Right ventricle myocardium superior (tissue), 1 donor: ENCODE results near the gene STK16. TPM values are rescaled to one million over a fixed set of nuclear protein-coding genes. Genes with fewer than 3 reads are reported as not detected.
A peak's percentile ranks its signal among the peaks of the same experiment; 100 is the strongest.
"Not testable (repeated sequence)": the region's sequence is repeated elsewhere in the genome, so short reads cannot be mapped to it uniquely, and the experiment has no call there.

Experiments
- ATAC-seq: fragments of 200-7000 bp; cut with Tn5 transposase; one replicate; pipeline ENCODE4 v1.9.1; 2020; ENCODE audit warnings: mild to moderate bottlenecking; ENCODE audit not compliant: poor library complexity
- DNase-seq: peaks from one replicate; pipeline ENCODE4 v3.0.0-alpha.2; 2020
- intact Hi-C: fragments of 100-400 bp; cut with DNase I; formaldehyde crosslinking; loops from one replicate; pipeline ENCODE4 v1.11.2; 2022
- long read RNA-seq: library from polyadenylated mRNA; unstranded; transcript quantifications from one replicate; pipeline ENCODE4 v2.0.0, GENCODE V29; 2021
- total RNA-seq: library from RNA; stranded (reverse); fragmentation: NEBNext Ultra II Directional; extraction: Animal tissue kit (Norgen Biotek cat#: 25700); gene quantifications from one replicate; pipeline ENCODE4 v1.2.1, GENCODE V29; 2021
- donor health status: DM: no; HTN: yes; CAD: no; lungs with severe emphysema.

Gene STK16, protein sequence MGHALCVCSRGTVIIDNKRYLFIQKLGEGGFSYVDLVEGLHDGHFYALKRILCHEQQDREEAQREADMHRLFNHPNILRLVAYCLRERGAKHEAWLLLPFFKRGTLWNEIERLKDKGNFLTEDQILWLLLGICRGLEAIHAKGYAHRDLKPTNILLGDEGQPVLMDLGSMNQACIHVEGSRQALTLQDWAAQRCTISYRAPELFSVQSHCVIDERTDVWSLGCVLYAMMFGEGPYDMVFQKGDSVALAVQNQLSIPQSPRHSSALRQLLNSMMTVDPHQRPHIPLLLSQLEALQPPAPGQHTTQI
- 16.7 TPM for total RNA-seq
- long read RNA-seq, partial matches to known transcripts: 1 of 4 reads
- long read RNA-seq, other reads (novel, unspliced or antisense): 0 of 4 reads

DNA sequence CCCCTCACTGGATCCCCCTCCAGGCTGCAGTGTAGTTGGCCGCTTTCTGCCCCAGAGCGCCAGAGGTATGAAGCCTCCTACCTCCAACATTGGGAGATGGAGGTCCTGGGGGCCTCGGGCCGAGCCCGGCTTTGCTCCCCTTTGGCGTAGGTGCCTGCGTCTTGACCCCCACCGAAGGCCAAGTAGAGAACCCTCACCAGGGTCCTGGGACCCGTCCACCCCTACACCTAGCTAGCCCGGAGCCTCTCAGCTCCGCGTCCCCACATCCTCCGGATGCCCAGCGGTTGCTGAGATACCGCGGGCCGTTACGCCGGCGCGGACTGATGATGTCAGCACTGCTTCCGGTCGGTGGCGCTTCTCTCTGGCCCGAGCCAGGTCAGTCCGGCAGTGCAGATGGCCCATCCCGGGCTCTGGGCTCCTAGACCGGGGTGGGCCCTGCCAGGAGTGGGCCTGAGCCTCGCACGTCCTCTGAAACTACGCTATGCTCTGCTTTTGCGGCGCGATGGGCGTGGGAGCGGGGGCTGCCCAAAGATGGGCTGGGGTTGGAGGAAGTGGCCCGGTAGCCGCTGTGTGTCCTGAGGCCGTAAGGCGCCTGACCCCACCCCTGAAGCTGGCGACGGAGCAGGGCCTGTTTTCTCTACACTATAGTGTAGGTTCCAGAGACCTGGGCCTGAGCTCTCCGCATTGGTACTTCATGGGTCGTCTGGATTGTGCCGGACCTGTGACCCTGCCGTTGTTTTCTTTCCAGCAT lies at the start of gene STK16, which contains the start of gene GLB1L:
STK16 (plus strand) TSS at position 332 of the 751 bp plus-strand sequence. CDS start 521 bp downstream, outside the sequence.
GLB1L (minus strand) TSS at position 297 of the 751 bp plus-strand sequence. CDS start 1,871 bp downstream, outside the sequence.
- peak; percentile 97 for DNase-seq
- intact Hi-C loops: no loop called here
- peak; percentile 95 for ATAC-seq

DNA sequence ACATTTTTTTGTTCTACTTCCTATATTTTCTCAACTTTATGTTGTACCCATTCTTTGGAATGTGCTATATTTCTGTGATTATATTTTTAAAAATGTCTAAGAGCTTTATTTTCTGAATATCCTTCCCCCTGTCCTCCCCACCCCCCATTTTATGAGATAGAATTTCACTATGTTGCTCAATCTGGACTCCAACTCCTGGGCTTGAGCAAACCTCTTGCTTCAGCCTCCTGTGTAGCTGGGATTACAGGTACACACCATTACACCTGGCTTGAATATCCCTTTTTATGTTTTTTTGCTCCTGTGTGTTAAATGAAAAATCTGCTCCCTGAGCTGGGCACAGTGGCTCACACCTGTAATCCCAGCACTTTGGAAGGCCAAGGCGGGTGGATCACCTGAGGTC lies 47.9 kb upstream of the STK16 start:
- intact Hi-C loops: no loop called here
- DNase-seq (no peak), ATAC-seq (no peak)

DNA sequence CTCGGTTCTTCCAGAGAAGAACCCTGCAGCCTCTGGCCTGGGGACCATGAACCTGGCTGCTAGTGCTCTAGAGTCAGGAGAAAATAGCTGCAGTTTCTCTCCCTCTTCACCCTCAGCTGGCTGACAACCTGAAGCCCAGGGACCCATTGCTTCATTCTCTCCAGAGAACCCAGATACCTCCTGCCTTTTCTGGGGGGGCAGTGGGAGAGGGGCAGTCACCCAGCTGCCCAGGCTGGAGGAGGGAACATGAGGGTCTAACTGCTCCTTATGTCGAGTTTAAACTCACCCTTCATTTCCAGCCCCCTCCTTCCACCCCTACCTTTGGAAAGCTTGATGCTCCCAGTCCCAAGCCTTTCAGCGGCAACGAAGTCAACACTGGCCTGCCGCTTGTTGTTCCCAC lies 46.3 kb upstream of the STK16 start:
- no peak for DNase-seq
- intact Hi-C loops: no loop called here

DNA sequence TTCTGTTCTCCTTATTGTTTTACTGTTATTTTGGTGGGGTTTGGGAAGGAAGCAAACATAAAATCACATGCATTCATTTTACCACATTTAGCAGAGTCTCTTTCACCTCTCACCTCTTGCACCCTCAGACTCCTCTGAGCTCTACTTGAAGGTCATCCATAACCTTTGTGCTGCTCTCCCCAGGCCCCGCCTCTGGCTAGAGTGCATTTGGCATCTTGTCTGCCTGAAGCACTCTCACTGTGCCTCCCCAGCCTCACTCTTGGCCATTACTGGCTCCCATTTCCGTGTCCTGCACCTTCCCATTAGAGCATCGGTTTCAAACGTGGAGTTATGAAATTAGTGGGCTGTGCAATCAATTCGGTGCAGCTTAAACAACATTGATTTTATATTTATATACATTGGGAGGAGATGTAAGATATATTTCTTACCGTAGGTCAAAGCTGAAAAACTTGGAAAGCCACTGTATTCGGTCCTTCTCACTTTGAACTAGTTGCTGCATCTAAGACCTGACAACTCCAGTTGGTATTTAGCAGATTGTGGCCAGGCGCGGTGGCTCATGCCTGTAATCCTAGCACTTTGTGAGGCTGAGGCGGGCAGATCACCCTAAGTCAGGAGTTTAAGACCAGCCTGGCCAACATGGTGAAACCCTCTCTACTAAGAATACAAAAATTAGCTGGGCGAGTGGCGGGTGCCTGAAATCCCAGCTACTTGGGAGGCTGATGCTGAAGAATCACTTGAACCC lies 45.6 kb upstream of the STK16 start:
- ATAC-seq: no peak
- intact Hi-C loops: no loop called here
- DNase-seq: no peak

More for the DNA sequence above, 46.3 kb upstream of the STK16 start:
- ATAC-seq: no peak

DNA sequence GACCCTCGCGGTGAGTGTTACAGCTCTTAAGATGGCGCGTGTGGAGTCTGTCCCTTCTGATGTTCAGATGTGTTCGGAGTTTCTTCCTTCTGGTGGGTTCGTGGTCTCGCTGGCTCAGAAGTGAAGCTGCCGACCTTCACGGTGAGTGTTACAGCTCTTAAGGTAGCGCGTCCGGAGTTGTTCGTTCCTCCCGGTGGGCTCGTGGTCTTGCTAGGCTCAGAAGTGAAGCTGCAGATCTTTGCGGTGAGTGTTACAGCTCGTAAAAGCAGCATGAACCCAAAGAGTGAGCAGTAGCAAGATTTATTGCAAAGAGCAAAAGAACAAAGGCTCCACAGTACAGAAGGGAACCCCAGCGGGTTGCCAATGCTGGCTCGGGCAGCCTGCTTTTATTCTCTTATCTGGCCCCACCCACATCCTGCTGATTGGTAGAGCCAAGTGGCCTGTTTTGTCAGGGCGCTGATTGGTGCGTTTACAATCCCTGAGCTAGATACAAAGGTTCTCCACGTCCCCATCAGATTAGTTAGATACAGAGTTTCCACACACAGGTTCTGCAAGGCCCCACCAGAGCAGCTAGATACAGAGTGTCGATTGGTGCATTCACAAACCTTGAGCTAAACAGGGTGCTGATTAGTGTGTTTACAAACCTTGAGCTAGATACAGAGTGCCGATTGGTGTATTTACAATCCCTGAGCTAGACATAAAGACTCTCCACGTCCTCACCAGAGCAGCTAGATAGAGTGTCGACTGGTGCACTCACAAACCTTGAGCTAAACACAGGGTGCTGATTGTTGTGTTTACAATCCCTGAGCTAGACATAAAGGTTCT lies 44.6 kb upstream of the STK16 start:
- intact Hi-C loops, ATAC-seq, DNase-seq: not testable (repeated sequence)

DNA sequence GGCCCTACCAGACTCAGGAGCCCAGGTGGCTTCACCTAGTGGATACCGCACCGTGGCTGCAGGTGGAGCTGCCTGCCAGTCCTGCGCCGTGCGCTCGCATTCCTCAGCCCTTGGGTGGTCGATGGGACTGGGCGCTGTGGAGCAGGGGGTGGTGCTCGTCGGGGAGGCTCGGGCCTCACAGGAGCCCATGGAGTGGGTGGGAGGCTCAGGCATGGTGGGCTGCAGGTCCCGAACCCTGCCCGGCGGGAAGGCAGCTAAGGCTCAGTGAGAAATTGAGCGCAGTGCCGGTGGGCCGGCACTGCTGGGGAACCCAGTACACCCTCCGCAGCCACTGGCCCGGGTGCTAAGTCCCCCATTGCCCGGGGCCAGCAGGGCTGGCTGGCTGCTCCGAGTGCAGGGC lies 43.9 kb upstream of the STK16 start:
- DNase-seq, intact Hi-C loops: not testable (repeated sequence)

DNA sequence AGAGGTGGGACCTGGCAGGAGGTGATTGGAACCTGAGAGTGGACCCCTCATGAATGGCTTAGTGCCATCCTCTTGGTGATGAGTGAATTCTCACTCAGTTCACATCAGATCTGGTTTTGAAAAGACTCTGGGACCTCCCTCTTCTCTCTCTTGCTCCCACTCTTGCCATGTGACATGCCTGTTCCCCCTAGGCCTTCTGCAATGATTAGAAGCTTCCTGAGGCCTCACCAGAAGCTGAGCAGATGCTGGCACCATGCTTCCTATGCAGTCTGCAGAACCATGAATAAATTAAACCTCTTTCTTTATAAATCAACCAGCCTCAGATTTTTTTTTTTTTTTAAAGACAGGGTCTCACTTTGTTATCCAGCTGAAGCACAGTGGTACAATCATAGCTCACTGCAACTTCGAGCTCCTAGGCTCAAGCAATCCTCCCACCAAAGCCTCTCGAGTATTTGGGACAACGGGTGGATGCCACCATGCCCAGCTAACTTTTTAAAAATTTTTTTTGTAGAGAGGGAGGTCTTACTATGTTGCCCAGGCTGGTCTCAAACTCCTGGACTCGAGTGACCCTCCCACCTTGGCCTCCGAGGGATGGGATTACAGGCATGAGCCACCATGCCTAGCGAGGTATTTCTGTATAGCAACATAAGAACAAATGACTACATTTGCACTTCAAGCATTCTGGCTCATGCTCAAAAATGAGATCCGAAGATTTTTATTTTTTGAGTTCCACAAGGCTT lies 40.7 kb upstream of the STK16 start:
- ATAC-seq: no peak
- intact Hi-C loops: no loop called here
- no peak for DNase-seq

More for the DNA sequence above, 43.9 kb upstream of the STK16 start:
- not testable (repeated sequence) for ATAC-seq

DNA sequence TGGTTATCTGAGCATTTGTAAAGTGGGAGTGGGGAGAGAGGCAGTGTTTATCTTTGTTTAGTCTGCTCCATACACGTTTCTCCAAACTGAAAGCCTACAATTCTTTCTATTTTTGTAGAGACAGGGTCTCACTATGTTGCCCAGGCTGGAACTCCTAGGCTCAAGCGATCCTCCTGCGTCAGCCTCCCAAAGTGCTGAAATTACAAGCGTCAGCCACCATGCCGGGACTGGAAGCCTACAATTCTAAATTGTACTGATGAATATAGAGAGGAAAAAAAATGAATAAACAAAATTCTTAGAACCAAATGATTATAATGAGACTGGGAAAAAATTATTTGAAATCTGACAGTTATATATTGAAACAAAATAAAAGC lies 40.1 kb upstream of the STK16 start:
- intact Hi-C loops: no loop called here
- no peak for ATAC-seq

DNA sequence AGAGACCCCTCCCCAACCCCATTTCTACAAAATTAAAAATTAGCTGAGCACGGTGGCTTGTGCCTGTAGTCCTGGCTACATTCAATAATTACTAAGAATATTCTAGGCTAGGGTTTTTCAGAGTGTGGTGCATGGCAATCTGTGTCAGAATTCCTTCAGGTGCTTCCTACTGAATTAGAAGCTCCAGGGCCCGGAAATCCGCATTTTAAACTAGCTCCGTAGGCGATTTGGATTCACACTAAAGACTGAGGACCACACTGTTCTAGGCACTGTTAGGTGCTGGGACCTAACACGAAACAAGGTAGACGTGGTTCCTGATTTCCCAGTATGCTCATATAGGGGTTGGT lies 39.3 kb upstream of the STK16 start:
- DNase-seq (no peak), ATAC-seq (no peak)
- intact Hi-C loops: no loop called here

More for the DNA sequence above, 40.1 kb upstream of the STK16 start:
- DNase-seq: no peak

DNA sequence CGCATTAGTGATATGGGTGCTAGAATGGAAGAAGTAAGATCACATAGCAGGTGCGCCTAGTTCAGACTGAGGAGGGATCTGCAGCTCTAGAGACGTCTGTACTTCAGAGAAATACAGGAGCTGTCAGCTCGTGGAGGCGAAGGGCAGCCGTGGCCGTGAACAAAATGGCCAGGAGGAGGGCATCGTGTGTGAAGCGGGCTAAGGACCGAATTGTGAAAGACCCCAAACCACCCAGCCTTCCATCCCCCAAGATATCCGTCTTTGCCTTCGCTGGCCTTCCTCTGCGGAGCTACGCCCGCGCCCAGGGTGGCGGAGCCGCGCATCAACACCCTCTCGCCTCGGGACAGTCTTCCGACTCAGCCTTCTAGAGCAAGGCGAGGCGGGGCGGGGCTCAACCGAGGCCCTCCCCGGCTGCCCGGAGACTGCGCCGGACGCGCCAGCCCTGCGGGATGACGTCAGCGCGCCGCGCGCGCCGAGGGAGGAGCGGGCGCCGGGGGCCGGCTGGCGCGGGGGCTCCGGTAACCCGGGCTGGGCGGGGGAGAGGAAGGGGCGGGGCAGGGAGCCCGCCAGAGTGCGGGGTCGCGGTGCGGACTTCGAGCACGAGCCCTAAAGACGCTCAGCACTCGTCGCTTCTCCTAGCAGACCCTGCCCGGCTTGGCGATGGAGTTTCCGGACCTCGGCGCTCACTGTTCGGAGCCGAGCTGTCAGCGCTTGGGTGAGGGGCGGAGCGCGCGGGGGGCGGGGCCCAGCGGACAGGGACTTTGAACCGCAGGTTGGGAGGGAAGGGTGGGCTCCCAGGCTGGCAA lies 38.7 kb upstream of the STK16 start, which contains the start of gene ZFAND2B:
ZFAND2B (plus strand) TSS at position 455 of the 806 bp plus-strand sequence; CDS start at position 661, 206 bp downstream.
- DNase-seq: peak; percentile 97
- intact Hi-C loops: no loop called here
- peak; percentile 98 for ATAC-seq

DNA sequence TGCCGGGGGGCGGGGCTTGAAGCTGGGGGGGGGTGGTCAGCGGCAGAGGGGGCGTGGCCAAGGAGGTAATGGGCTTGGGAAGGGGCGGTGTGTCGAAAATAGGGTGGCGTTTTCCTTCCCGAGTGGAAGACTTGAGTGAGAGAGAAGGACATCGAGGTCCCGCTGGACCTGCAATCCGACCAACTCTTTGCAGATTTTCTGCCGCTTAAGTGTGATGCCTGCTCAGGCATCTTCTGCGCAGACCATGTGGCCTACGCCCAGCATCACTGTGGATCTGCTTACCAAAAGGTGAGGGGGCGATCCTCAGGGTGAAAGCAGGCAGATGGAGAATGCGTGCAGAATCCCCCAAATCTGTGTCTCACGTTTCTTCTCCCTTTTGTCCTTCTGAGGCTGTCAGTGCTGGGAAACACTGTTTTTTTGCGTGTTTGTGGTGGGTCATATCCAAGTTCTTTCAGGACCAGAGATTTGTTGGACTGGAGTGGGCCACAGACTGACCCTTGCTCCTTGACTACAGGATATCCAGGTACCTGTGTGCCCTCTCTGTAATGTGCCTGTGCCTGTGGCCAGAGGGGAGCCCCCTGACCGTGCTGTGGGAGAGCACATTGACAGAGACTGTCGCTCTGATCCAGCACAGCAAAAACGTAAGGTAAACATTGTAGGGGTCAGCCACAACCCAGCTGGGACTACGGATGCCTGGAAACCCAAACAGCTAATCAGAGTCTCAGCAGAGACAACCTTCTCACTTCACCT lies 38.0 kb upstream of the STK16 start:
- intact Hi-C loops: no loop called here
- DNase-seq (no peak), ATAC-seq (no peak)

DNA sequence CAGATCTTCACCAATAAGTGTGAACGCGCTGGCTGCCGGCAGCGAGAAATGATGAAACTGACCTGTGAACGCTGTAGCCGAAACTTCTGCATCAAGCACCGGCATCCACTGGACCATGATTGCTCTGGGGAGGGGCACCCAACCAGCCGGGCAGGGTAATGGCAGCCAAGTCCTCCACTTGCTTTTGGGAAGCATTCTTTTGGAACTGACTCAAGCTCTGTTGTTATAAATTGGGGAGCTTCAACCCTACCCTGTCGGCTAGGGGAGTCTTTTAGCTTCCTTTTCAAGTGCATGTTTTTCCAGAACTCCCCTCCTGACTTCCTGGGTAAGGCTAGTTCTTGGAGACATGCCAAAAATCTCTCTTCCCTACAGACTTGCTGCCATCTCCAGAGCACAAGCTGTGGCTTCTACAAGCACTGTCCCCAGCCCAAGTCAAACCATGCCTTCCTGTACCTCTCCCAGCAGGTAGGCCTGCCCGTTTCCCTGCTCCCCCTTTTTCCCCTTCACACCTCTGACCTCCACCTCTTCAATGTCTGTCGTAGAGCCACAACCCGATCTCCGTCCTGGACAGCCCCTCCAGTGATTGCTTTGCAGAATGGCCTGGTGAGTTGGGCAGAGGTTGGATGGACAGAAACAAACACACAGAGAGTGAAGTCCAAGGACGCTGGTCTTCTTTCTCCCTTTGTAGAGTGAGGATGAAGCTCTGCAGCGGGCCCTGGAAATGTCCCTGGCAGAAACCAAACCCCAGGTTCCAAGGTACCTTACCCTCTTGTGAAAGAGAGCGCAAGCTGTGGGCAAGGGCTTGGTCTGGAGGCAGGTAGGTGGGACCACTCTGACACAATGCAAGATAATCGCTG lies 37.2 kb upstream of the STK16 start:
- intact Hi-C loops: no loop called here
- DNase-seq: no peak

DNA sequence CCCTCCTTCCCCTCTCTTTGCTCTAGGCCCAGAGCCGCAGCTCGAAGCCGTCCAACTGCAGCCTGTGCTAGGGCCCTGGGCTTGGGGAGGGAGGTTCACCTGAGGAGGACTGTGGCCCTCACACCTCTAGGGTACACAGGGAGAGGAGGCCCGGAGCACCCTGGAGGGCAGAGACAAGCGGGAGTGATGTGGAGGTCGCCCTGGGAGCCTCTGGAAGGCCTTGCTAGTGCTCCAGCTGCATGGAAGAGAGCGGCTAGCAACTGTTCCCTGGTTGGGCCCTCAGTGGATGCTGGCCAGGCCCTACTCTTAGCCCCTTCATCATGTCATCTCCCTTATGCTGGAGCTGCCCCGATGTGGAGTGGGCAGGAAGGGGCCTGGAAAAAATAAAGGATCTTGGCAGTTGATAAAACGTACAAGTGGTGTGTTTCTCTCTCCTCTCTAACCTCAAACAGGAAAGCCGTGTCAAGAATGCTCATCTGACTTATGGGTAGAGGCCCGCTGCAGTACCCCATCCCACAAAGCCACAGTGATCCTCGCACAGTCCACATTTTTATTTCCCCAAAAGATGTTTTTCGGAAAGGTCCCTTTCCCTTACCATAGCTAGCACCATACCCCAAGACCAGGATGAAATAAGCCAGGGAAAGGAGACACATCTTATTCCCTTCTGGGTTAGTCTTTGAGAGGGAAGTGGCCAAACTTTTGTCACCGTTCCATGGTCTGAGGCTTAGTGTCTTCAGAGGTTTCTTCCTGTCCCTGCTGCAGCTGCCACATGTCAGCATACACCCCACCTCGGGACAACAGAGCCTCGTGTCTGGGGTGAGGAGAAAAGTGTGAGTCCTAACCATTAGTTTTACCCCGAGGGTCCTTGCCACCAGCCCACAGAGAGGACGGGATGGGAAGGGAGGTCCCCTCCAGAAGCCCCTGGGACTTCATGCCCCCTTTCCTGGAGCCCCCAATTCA lies 35.8 kb upstream of the STK16 start:
- ATAC-seq: no peak
- intact Hi-C loops: no loop called here
- no peak for DNase-seq

More for the DNA sequence above, 37.2 kb upstream of the STK16 start:
- no peak for ATAC-seq

DNA sequence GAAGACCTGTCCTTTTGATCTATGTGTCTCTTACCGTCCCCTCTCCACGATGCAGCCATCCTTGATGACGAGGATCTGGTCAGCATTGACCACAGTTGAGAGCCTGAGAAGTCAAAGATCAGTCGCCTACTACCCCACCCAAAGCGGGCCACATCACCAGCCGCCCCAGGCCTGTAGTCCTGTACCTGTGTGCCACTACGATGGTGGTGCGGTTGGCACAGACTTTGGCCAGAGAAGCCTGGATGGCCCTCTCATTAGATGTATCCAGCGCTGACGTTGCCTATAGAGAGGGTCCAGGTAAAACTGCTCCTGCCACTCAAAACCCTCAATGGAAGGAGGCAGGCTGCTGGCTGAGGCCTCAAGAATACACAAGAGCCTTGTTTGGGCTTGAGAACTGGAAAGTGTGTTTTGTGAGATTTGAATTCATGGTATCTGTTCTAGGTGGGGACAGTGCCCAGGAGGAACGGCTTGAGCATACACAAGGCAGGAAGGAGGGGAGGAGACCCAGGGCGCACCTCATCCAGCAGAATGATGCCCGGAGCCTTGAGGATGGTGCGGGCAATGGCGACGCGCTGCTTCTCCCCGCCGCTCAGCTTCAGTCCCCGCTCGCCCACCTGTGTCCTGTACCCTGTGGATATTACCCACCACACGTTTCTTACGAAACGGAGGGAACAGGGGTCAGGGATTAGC lies 34.9 kb upstream of the STK16 start:
- intact Hi-C loops: no loop called here
- DNase-seq (no peak), ATAC-seq (no peak)
